ENCODE measurements around the gene TCTA.

The TCTA gene

GRCh38 chr3:49460956-49461355 is 48.7 kb downstream of the TCTA start:
- no peak for DNase-seq (ENCODE audit: low spot score)

DNA sequence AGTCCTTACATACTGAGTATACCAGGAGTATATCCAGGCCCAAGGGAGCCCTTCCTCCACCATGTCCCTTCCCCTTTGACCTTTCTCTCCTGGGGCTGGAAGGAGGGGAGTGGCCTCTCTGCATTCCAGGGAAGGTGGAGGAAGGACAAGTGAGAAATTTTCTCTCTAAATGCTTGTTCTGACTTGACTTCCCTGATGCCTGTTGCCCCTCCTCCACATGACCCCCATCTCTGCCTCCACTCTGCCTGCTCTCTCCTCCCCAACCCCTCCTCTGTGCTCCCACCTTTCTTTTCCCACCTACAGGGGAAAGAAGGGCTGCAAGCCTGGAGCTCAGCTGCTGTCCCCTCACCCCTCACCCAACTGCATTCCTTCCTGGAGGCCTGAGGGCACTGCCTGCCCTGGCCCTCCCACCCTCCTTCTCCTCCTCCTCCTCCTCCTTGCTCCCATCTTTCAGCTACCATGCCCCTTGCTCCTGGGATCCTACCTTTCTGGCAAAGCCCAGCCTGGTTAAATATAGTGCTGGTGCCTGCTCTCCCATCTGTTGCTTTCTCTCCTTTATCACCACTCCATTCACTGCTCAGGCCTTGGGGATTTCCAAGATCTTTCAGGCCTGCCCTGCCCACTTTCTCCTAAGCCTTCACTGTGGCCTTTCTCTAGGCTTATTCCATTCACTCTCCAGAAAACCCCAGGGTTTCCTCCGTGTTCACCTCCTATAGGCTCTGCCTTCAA is 49.4 kb downstream of the TCTA start:
- DNase-seq (ENCODE audit: low spot score): no peak

GRCh38 chr3:49462222-49462621 is 50.0 kb downstream of the TCTA start:
- DNase-seq (ENCODE audit: low spot score): no peak

GRCh38 chr3:49465270-49466034 is 53.2 kb downstream of the TCTA start:
- no peak for DNase-seq (ENCODE audit: low spot score)
